Left renal cortex interstitium (tissue), 4 donors: ENCODE data around the gene CACNA1C. TPM values are rescaled to one million over a fixed set of nuclear protein-coding genes. Genes with fewer than 3 reads are reported as not detected.

ENCODE experiments used
- DNase-seq, 4 donors: peaks; one replicate each; pipeline ENCODE4 v3.0.0-alpha.2; 2013; ENCODE audit warnings: low read depth in 4 of 4, low spot score in 2 of 4, missing footprints in 1 of 4
- polyA plus RNA-seq, 4 donors: library from polyadenylated mRNA; unstranded; fragments of 120-200 nt; gene quantifications; one replicate each; pipeline ENCODE4 v1.2.1, GENCODE V29; 2013; ENCODE audit not compliant: insufficient read length in 4 of 4

Gene CACNA1C
- polyA plus RNA-seq, 4 donors, result 6.4 to 13.1 (median 8.9) TPM

- no peak for DNase-seq
These were observed 342.7 kb downstream of the CACNA1C start for GRCh38 chr12:2395354-2395977.

GRCh38 chr12:2396448-2396871 is 343.7 kb downstream of the CACNA1C start:
- no peak for DNase-seq

- no peak for DNase-seq
These were observed 344.7 kb downstream of the CACNA1C start for GRCh38 chr12:2397356-2398045.

- DNase-seq, result no peak
These were observed 348.3 kb downstream of the CACNA1C start for GRCh38 chr12:2401040-2401439.

- DNase-seq, result no peak
These were observed 349.3 kb downstream of the CACNA1C start for GRCh38 chr12:2402073-2402579.

GRCh38 chr12:2403221-2403976 is 350.6 kb downstream of the CACNA1C start:
- DNase-seq, result no peak

- no peak for DNase-seq
These were observed 352.3 kb downstream of the CACNA1C start for GRCh38 chr12:2405039-2405438.

GRCh38 chr12:2406903-2407302 is 354.1 kb downstream of the CACNA1C start:
- DNase-seq, result no peak

GRCh38 chr12:2408262-2408661 is 355.5 kb downstream of the CACNA1C start:
- no peak for DNase-seq

- DNase-seq, result no peak
These were observed 357.0 kb downstream of the CACNA1C start for GRCh38 chr12:2409656-2410265.

GRCh38 chr12:2410496-2410895 is 357.7 kb downstream of the CACNA1C start:
- DNase-seq, result no peak

GRCh38 chr12:2411011-2411410 is 358.2 kb downstream of the CACNA1C start:
- DNase-seq, result no peak

GRCh38 chr12:2411616-2412304 is 359.0 kb downstream of the CACNA1C start:
- no peak for DNase-seq

GRCh38 chr12:2412305-2412643 is 359.5 kb downstream of the CACNA1C start:
- DNase-seq, result no peak

- no peak for DNase-seq
These were observed 360.5 kb downstream of the CACNA1C start for GRCh38 chr12:2413301-2413700.

GRCh38 chr12:2413999-2414792 is 361.4 kb downstream of the CACNA1C start:
- no peak for DNase-seq

- no peak for DNase-seq
These were observed 362.2 kb downstream of the CACNA1C start for GRCh38 chr12:2414810-2415567.

- DNase-seq, result no peak
These were observed 362.8 kb downstream of the CACNA1C start for GRCh38 chr12:2415568-2415944.

- no peak for DNase-seq
These were observed 363.4 kb downstream of the CACNA1C start for GRCh38 chr12:2416158-2416557.
